ENCODE measurements around the gene THAP5. TPM values are rescaled to one million over a fixed set of nuclear protein-coding genes. Genes with fewer than 3 reads are reported as not detected.

The THAP5 gene
- total RNA-seq, 1 experiment from 2014 or later: 19.5 TPM

- TF ChIP-seq FOXP4 (CRISPR knock-in tag; IDR thresholded peaks at IDR 0.05): no peak
- no peak for TF ChIP-seq ATF2 (CRISPR knock-in tag; IDR thresholded peaks at IDR 0.05; ENCODE audit: borderline replicate concordance, low read depth)
- TF ChIP-seq ZBTB21 (CRISPR knock-in tag; IDR thresholded peaks at IDR 0.05; ENCODE audit: borderline replicate concordance): no peak
Observed at GRCh38 chr7:108605559-108606201, 36.2 kb upstream of the THAP5 start (continued).

- CTCF ChIA-PET: no interaction called here
- POLR2A ChIA-PET: interaction anchor here (0.6 kb wide), 1 partner anchor 66 kb away, joined by 3 read pairs; no protein-coding TSS in a partner anchor
- H3K27me3 Mint-ChIP-seq (ENCODE audit: low read depth): no peaks in the 10 kb centered on the region
- peaks cover 10% of the 10 kb centered on the region for H3K4me1 Mint-ChIP-seq
- no peaks in the 10 kb centered on the region for H3K9me3 Mint-ChIP-seq
- ATAC-seq (peak; percentile 44), DNase-seq (ENCODE audit: low spot score) (no peak)
- no peak overlapping the region for H3K4me3 Mint-ChIP-seq
- no peaks in the 10 kb centered on the region for H3K36me3 Mint-ChIP-seq
- TF ChIP-seq TEAD4 (CRISPR knock-in tag; IDR thresholded peaks at IDR 0.05) (no peak), MAX (CRISPR knock-in tag; IDR thresholded peaks at IDR 0.05) (no peak), USF1 (CRISPR knock-in tag; IDR thresholded peaks at IDR 0.05) (no peak), FOXK1 (CRISPR knock-in tag; IDR thresholded peaks at IDR 0.05) (no peak), GTF2I (CRISPR knock-in tag; conservative IDR thresholded peaks at IDR 0.05) (no peak), MLX (CRISPR knock-in tag; IDR thresholded peaks at IDR 0.05) (no peak), NR2C2 (CRISPR knock-in tag; IDR thresholded peaks at IDR 0.05) (no peak), JUN (CRISPR knock-in tag; IDR thresholded peaks at IDR 0.05) (no peak), ATF2 (CRISPR knock-in tag; IDR thresholded peaks at IDR 0.05; ENCODE audit: borderline replicate concordance, low read depth) (no peak), CTCF (IDR thresholded peaks at IDR 0.05) (no peak), SMAD4 (CRISPR knock-in tag; IDR thresholded peaks at IDR 0.05) (no peak), ZBTB43 (CRISPR knock-in tag; IDR thresholded peaks at IDR 0.05) (no peak), PRDM15 (CRISPR knock-in tag; IDR thresholded peaks at IDR 0.05) (no peak), SP1 (CRISPR knock-in tag; conservative IDR thresholded peaks at IDR 0.05) (no peak), ZNF423 (CRISPR knock-in tag; IDR thresholded peaks at IDR 0.05) (no peak), ELF4 (CRISPR knock-in tag; IDR thresholded peaks at IDR 0.05; ENCODE audit: low read depth) (no peak), GRHL2 (CRISPR knock-in tag; IDR thresholded peaks at IDR 0.05; ENCODE audit: insufficient replicate concordance, severe bottlenecking) (no peak)
- no peak overlapping the region for H3K27ac Mint-ChIP-seq
Observed at GRCh38 chr7:108604307-108605077, 35.0 kb upstream of the THAP5 start.
